Mesendoderm (in vitro differentiated cells): ENCODE data around the gene INTS15.

ENCODE experiments used
- DNase-seq: peaks from one replicate; pipeline ENCODE4 v3.0.0; 2013
- H2AK5ac ChIP-seq: 2 replicates; pipeline ENCODE4 v1.6.1; 2013; ENCODE audit warnings: low read length, inconsistent platforms
- H2BK120ac ChIP-seq: 2 replicates; pipeline ENCODE4 v1.6.1; 2013; ENCODE audit warnings: low read depth, mild to moderate bottlenecking, low read length, moderate library complexity, mixed read lengths
- H2BK15ac ChIP-seq: replicated peaks from 2 replicates; pipeline ENCODE4 v1.6.1; 2013; ENCODE audit warnings: low read depth, mild to moderate bottlenecking, moderate library complexity
- H2BK5ac ChIP-seq: 2 replicates; pipeline ENCODE4 v1.6.1; 2013; ENCODE audit warnings: low read length, inconsistent platforms
- H3K18ac ChIP-seq: 2 replicates; pipeline ENCODE4 v1.6.1; 2013; ENCODE audit warnings: mild to moderate bottlenecking, low read length, mixed read lengths
- H3K23ac ChIP-seq: one replicate; pipeline ENCODE4 v1.6.1; 2013; ENCODE audit warnings: low read length
- H3K27ac ChIP-seq: 2 replicates; pipeline ENCODE4 v1.5.1; 2013; ENCODE audit warnings: low read depth, mild to moderate bottlenecking, inconsistent platforms, low read length, moderate library complexity
- H3K27me3 ChIP-seq: 2 replicates; pipeline ENCODE4 v1.6.1; 2013; ENCODE audit warnings: low read length, control low read depth, mild to moderate bottlenecking, inconsistent platforms; ENCODE audit not compliant: insufficient read depth, poor library complexity
- H3K36me3 ChIP-seq: 2 replicates; pipeline ENCODE4 v1.6.1; 2013; ENCODE audit warnings: low read length, inconsistent platforms; ENCODE audit not compliant: control insufficient read depth, insufficient read depth
- H3K4ac ChIP-seq: one replicate; pipeline ENCODE4 v1.6.1; 2013; ENCODE audit warnings: low read depth, mild to moderate bottlenecking, low read length, moderate library complexity
- H3K4me1 ChIP-seq: 2 replicates; pipeline ENCODE4 v1.6.1; 2013; ENCODE audit warnings: low read depth, low read length, inconsistent platforms; ENCODE audit not compliant: control insufficient read depth
- H3K4me2 ChIP-seq: 2 replicates; pipeline ENCODE4 v1.6.1; 2013; ENCODE audit warnings: low read length
- H3K4me3 ChIP-seq: 2 replicates; pipeline ENCODE4 v1.5.1; 2013; ENCODE audit warnings: mild to moderate bottlenecking, low read length
- H3K56ac ChIP-seq: one replicate; pipeline ENCODE4 v1.6.1; 2013; ENCODE audit warnings: low read length
- H3K79me1 ChIP-seq: 2 replicates; pipeline ENCODE4 v1.6.1; 2013; ENCODE audit warnings: low read length, inconsistent platforms
- H3K79me2 ChIP-seq: 2 replicates; pipeline ENCODE4 v1.6.1; 2013; ENCODE audit warnings: mild to moderate bottlenecking, low read length; ENCODE audit not compliant: control insufficient read depth, insufficient read depth
- H3K9ac ChIP-seq: 2 replicates; pipeline ENCODE4 v1.6.1; 2013; ENCODE audit warnings: low read length, inconsistent platforms
- H4K5ac ChIP-seq: one replicate; pipeline ENCODE4 v1.6.1; 2013; ENCODE audit warnings: low read length
- H4K8ac ChIP-seq: one replicate; pipeline ENCODE4 v1.6.1; 2013; ENCODE audit warnings: low read depth, mild to moderate bottlenecking, control low read depth, low read length, moderate library complexity
- WGBS: extraction: QIAGEN DNeasy Blood & Tissue Kit; methylation state at CpG from one replicate; pipeline ENCODE4 v1.1.7; 2013; ENCODE audit warnings: low lambda C conversion rate, missing lambda C conversion rate; ENCODE audit not compliant: insufficient coverage; ENCODE audit errors: extremely low coverage; 5-methylcytosine and 5-hydroxymethylcytosine counted together

The INTS15 gene

DNA sequence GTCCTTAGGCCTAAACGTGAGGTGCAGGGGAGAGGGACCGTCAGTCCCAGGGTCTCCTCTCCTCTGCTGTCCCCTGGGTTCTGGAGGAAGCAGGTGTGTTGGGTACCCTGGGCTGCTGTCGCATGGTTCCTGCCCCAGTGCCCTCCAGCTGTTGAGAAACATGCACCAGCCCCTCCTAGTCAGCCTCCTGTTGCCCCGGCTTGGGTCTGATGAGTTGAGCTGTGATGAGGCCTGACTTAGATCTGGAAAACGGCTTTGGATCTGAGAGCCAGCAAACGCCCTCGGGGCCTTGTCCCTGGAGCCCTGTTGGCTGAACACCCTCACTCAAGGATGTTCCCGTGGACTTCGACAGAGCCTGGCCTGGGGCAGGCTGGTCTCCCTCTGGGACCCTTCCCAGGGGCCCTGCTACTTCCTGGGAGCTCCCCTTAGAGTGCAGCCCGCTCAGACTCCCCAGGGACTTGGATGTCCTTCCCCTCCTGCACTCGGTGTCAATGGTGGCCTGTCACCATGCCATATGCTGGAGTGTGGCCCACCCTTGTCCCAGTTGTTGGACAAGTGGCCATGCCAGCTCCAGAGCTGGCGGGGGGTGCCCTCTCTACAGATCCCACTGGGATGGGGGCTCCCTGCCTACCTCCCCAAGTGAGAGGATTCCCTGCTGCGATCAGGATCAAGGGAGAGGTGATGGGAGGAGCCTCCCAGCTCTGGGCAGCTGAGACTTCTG lies 59.6 kb downstream of the INTS15 start:
- Histone ChIP-seq H3K18ac (no peak overlapping the region), H3K4me1 (no peaks in the 10 kb centered on the region), H2BK15ac (no peak overlapping the region), H3K4ac (no peak overlapping the region), H2AK5ac (no peak overlapping the region), H4K5ac (no peak overlapping the region), H3K4me2 (no peak overlapping the region), H3K79me1 (no peaks in the 10 kb centered on the region), H3K9ac (no peak overlapping the region), H3K23ac (no peak overlapping the region), H4K8ac (no peak overlapping the region), H3K27me3 (no peaks in the 10 kb centered on the region), H3K79me2 (no peaks in the 10 kb centered on the region), H3K56ac (no peak overlapping the region), H3K36me3 (peaks cover 4% of the 10 kb centered on the region), H2BK120ac (no peak overlapping the region), H3K4me3 (no peak overlapping the region), H3K27ac (no peak overlapping the region), H2BK5ac (no peak overlapping the region)
- no CpG with 5 or more reads among the region's 13 CpGs for WGBS
- no peak for DNase-seq

DNA sequence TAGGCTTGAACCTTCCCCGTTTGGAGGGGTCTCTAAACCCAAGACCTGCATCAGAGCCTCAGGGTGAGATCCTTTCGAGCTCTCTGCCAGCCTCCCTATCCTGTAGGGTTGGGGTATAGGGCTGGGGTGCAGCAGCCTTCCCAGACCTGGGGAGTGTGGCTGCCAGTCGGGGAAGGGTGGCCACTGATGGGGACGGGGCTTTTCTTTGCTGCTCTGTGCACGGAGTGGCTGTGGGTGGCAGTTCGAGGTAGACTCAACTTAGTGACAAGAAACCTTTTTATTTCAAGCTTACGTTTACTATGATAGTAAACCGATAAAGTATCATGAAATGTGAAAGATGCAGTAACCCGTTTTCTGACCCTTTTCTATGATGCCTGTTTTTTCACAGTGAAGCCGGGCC lies 60.3 kb downstream of the INTS15 start:
- Histone ChIP-seq H4K5ac (no peak overlapping the region), H2BK120ac (no peak overlapping the region), H3K27ac (no peak overlapping the region), H3K9ac (no peak overlapping the region), H2AK5ac (no peak overlapping the region), H3K79me1 (no peaks in the 10 kb centered on the region), H2BK15ac (no peak overlapping the region), H3K79me2 (no peaks in the 10 kb centered on the region), H3K23ac (no peak overlapping the region), H3K4ac (no peak overlapping the region), H3K27me3 (no peaks in the 10 kb centered on the region), H3K18ac (no peak overlapping the region), H3K4me3 (no peak overlapping the region), H3K56ac (no peak overlapping the region), H2BK5ac (no peak overlapping the region), H3K4me2 (no peak overlapping the region), H4K8ac (no peak overlapping the region), H3K36me3 (peaks cover 4% of the 10 kb centered on the region), H3K4me1 (no peaks in the 10 kb centered on the region)
- WGBS = no CpG with 5 or more reads among the region's 10 CpGs
- no peak for DNase-seq

DNA sequence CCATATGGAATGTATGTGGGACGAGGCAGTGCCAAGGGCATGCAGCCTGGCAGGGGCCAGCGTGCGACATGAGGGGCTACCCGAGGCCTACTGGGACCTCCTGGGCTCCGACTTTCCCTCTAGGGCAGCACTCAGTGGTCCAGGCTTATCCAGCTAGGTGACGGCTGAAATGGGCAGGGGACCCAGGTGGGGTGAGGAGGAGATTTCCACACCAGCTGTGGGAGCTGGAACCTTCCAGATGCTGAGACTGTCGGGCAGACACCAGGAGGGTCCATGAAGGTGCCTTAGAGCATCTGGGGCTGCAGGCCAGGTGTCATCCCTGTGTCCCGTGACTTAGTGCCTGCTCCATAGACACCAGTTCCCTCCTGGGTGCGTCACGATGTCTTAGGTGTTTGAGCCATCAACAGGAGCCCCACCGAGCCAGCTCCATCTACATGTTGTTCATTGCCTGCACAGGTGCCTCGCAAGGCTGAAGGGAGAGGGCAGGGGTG lies 60.7 kb downstream of the INTS15 start:
- no peaks in the 10 kb centered on the region for H3K79me2 ChIP-seq
- DNase-seq = no peak
- no peak overlapping the region for H3K9ac ChIP-seq
- H3K18ac ChIP-seq = no peak overlapping the region
- no peaks in the 10 kb centered on the region for H3K79me1 ChIP-seq
- H3K56ac ChIP-seq = no peak overlapping the region
- H3K4me3 ChIP-seq = no peak overlapping the region
- no peak overlapping the region for H3K27ac ChIP-seq
- H3K4me2 ChIP-seq = no peak overlapping the region
- no peak overlapping the region for H3K4ac ChIP-seq
- H3K27me3 ChIP-seq = no peaks in the 10 kb centered on the region
- H2AK5ac ChIP-seq = no peak overlapping the region
- WGBS = no CpG with 5 or more reads among the region's 12 CpGs
- H3K4me1 ChIP-seq = no peaks in the 10 kb centered on the region
- no peak overlapping the region for H2BK120ac ChIP-seq
- no peak overlapping the region for H2BK15ac ChIP-seq
- no peak overlapping the region for H4K8ac ChIP-seq
- no peak overlapping the region for H2BK5ac ChIP-seq
- peaks cover 4% of the 10 kb centered on the region for H3K36me3 ChIP-seq
- no peak overlapping the region for H3K23ac ChIP-seq
- no peak overlapping the region for H4K5ac ChIP-seq

DNA sequence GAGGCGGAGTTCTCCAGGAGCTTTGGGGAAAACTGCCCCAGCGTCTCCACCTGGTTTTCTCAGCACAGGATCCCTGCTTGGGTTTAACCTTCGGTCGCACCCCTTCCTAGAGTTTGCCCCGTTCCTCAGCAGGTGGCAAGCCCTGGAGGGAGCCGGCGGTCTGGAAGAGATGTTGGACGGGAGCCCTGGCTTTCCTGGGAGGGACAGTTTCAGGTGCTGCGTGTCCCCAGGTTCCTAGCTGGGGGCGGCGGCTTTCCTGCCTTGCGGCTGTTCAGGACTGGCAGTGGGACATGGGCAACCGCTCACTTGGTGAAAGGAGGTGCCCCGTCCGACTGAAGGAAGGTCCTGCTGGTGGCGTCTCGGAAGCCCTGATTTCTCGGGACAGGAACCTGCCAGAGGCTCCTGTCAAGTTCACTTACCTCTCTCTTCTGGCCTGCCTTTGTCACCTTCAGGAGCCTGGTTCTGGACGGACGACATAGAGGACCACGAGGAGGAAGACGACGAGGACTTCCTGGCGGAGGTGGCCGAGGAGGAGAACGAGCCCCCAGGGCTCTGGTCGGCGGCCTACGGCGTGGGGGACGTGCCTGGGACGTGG lies 62.1 kb downstream of the INTS15 start:
- Histone ChIP-seq H2BK5ac (no peak overlapping the region), H4K8ac (no peak overlapping the region), H3K36me3 (peaks cover 4% of the 10 kb centered on the region), H2BK15ac (no peak overlapping the region), H2AK5ac (no peak overlapping the region), H3K56ac (no peak overlapping the region), H2BK120ac (no peak overlapping the region), H3K4me2 (no peak overlapping the region), H3K79me2 (no peaks in the 10 kb centered on the region), H4K5ac (no peak overlapping the region), H3K23ac (no peak overlapping the region), H3K18ac (no peak overlapping the region), H3K9ac (no peak overlapping the region), H3K27me3 (no peaks in the 10 kb centered on the region), H3K4me1 (no peaks in the 10 kb centered on the region), H3K79me1 (no peaks in the 10 kb centered on the region), H3K4ac (no peak overlapping the region), H3K27ac (no peak overlapping the region), H3K4me3 (no peak overlapping the region)
- DNase-seq = no peak
- no CpG with 5 or more reads among the region's 32 CpGs for WGBS

- no peaks in the 10 kb centered on the region for H3K27me3 ChIP-seq
- H3K4me1 ChIP-seq = no peaks in the 10 kb centered on the region
- H3K79me1 ChIP-seq = no peaks in the 10 kb centered on the region
- H2BK120ac ChIP-seq = no peak overlapping the region
- no peak overlapping the region for H2BK15ac ChIP-seq
- no peak overlapping the region for H3K4ac ChIP-seq
- no CpG with 5 or more reads among the region's 75 CpGs for WGBS
- H4K8ac ChIP-seq = no peak overlapping the region
- no peak overlapping the region for H3K23ac ChIP-seq
- H3K36me3 ChIP-seq = peaks cover 4% of the 10 kb centered on the region
- H3K79me2 ChIP-seq = no peaks in the 10 kb centered on the region
- no peak overlapping the region for H3K18ac ChIP-seq
- H3K4me2 ChIP-seq = no peak overlapping the region
- no peak overlapping the region for H3K9ac ChIP-seq
- no peak overlapping the region for H4K5ac ChIP-seq
- H2AK5ac ChIP-seq = no peak overlapping the region
- DNase-seq = no peak
- H2BK5ac ChIP-seq = no peak overlapping the region
- no peak overlapping the region for H3K4me3 ChIP-seq
- H3K27ac ChIP-seq = no peak overlapping the region
- no peak overlapping the region for H3K56ac ChIP-seq
Observed at GRCh38 chr7:6652446-6653011, 62.7 kb downstream of the INTS15 start.
